HepG2 (cell line): ENCODE measurements around the gene PTPRN. TPM values are rescaled to one million over a fixed set of nuclear protein-coding genes. Genes with fewer than 3 reads are reported as not detected.
A peak's percentile ranks its signal among the peaks of the same experiment; 100 is the strongest.

Experiments used
- ATAC-seq: fragments of 200-7000 bp; cut with Tn5 transposase; 3 replicates; pipeline ENCODE4 v1.9.1; 2020; ENCODE audit warnings: mild to moderate bottlenecking, moderate library complexity
- BruUV-seq: library from RNA; stranded (reverse); fragments of 400-500 nt; replicated peaks from 2 replicates; lab custom pipeline; 2021; lab: Mats Ljungman, UMichigan
- CTCF ChIA-PET: fragments of 300-600 bp; formaldehyde crosslinking; extraction: SDS; loops from one replicate; lab custom pipeline; 2021; ENCODE audit warnings: low total read pairs, inconsistent platforms, low intra/inter-chr PET ratio; lab: Yijun Ruan, JAX
- POLR2A ChIA-PET: fragments of 350-600 bp; sonication (Branson Sonifier 250); formaldehyde crosslinking; loops from one replicate; lab custom pipeline; 2020; ENCODE audit warnings: antibody characterized with exemption, inconsistent platforms; lab: Yijun Ruan, JAX
- DNase-seq: peaks from one replicate; pipeline ENCODE4 v3.0.0-alpha.2; 2015; ENCODE audit warnings: low spot score
- FAIRE-seq: peaks from 3 replicates; lab custom pipeline; 2011; peaks lifted over from hg19 to GRCh38; lab: Jason Lieb, UNC
- H2AFZ ChIP-seq: one replicate; pipeline ENCODE4 v1.6.1; 2011; ENCODE audit warnings: low read length, inconsistent platforms
- H3K27ac ChIP-seq: fragments of 300-600 bp; 3 replicates; pipeline ENCODE4 v1.8.0; 2011; ENCODE audit warnings: mixed run types, mild to moderate bottlenecking, mixed read lengths, low read length, inconsistent platforms; ENCODE audit not compliant: insufficient read depth; ENCODE audit errors: extremely low read length
- H3K27me3 ChIP-seq, 2 experiments: fragments of 200-600 bp in 1 of 2; 2 replicates in 1 of 2; 3 replicates in 1 of 2; pipeline versions ENCODE4 v1.6.0 to v1.8.0; 2011; ENCODE audit warnings: low read length in 2 of 2, mild to moderate bottlenecking in 2 of 2, moderate library complexity in 2 of 2, inconsistent platforms in 1 of 2; ENCODE audit not compliant: insufficient read depth in 2 of 2, control insufficient read depth in 1 of 2
- H3K36me3 ChIP-seq, 2 experiments: fragments of 200-600 bp in 1 of 2; replicated peaks in 1 of 2; 2 replicates in 1 of 2; 3 replicates in 1 of 2; pipeline versions ENCODE4 v1.5.1 to v1.8.0; 2011; ENCODE audit warnings: low read length in 2 of 2, inconsistent platforms in 1 of 2; ENCODE audit not compliant: insufficient read depth in 2 of 2, control insufficient read depth in 1 of 2
- H3K4me1 ChIP-seq: 2 replicates; pipeline ENCODE4 v1.5.1; 2012; ENCODE audit warnings: low read length, inconsistent platforms; ENCODE audit not compliant: insufficient read depth
- H3K4me2 ChIP-seq: 2 replicates; pipeline ENCODE4 v1.6.0; 2011; ENCODE audit warnings: low read depth, low read length, inconsistent platforms
- H3K4me3 ChIP-seq, 3 experiments: fragments of 200-600 bp in 1 of 3; sonication (generic), shearing (Covaris generic) in 1 of 3; replicated peaks in 1 of 3; 2 replicates each; pipeline ENCODE4 v1.5.1; 2011 to 2016; ENCODE audit warnings: low read length in 3 of 3, inconsistent platforms in 2 of 3, low read depth in 2 of 3, mild to moderate bottlenecking in 2 of 3, control low read depth in 1 of 3, mixed read lengths in 1 of 3; ENCODE audit not compliant: insufficient read depth in 1 of 3
- H3K79me2 ChIP-seq: one replicate; pipeline ENCODE4 v1.6.1; 2011; ENCODE audit warnings: low read length, inconsistent platforms; ENCODE audit not compliant: insufficient read depth
- H3K9ac ChIP-seq: 2 replicates; pipeline ENCODE4 v1.6.0; 2011; ENCODE audit warnings: mild to moderate bottlenecking, low read depth, low read length, inconsistent platforms; ENCODE audit not compliant: insufficient read depth
- H3K9me3 ChIP-seq: 2 replicates; pipeline ENCODE4 v1.5.1; 2012; ENCODE audit warnings: mild to moderate bottlenecking, low read length
- H4K20me1 ChIP-seq: 2 replicates; pipeline ENCODE4 v1.6.0; 2011; ENCODE audit warnings: inconsistent platforms, mild to moderate bottlenecking, low read length, moderate library complexity; ENCODE audit not compliant: insufficient read depth
- CEBPB ChIP-seq: IDR thresholded peaks from 2 replicates; pipeline ENCODE4 v1.6.1; 2011; ENCODE audit warnings: low read depth, low read length, improper control_type of control experiment, borderline replicate concordance
- HNRNPLL ChIP-seq: fragments of 200-400 bp; formaldehyde crosslinking; IDR thresholded peaks from 2 replicates; pipeline ENCODE4 v1.6.1; 2017; ENCODE audit warnings: mild to moderate bottlenecking, low read depth, low read length; ENCODE audit not compliant: poor library complexity, severe bottlenecking
- XRCC5 ChIP-seq: fragments of 200-400 bp; formaldehyde crosslinking; optimal IDR thresholded peaks from 2 replicates; pipeline ENCODE3; 2017; ENCODE audit warnings: mild to moderate bottlenecking, low read length
- ZNF121 ChIP-seq: sonication (generic); formaldehyde crosslinking; IDR thresholded peaks from 2 replicates; pipeline ENCODE4 v1.5.0; 2020; ENCODE audit warnings: mild to moderate bottlenecking, missing genetic modification reagents
- ZNF768 ChIP-seq: sonication (generic); formaldehyde crosslinking; IDR thresholded peaks from 2 replicates; pipeline ENCODE4 v1.4.0; 2020; ENCODE audit warnings: missing genetic modification reagents
- WGBS: methylation state at CpG from one replicate; pipeline ENCODE4 v1.1.6; 2017; ENCODE audit warnings: low lambda C conversion rate; 5-methylcytosine and 5-hydroxymethylcytosine counted together
- in situ Hi-C: cut with HindIII; loops from 2 replicates; pipeline ENCODE4 v1.10.0; 2017; ENCODE audit warnings: low pct_unique_long_range_greater_than_20kb; ENCODE audit not compliant: extremely low pct_ligation_motif_present
- intact Hi-C: fragments of 100-400 bp; cut with micrococcal nuclease; formaldehyde crosslinking; loops from one replicate; pipeline ENCODE4 v1.10.0; 2022; ENCODE audit not compliant: unreplicated experiment
- polyA plus RNA-seq, 8 experiments: library from polyadenylated mRNA; depleted of rRNA in 3 of 8; stranded (reverse) in 7 of 8; unstranded in 1 of 8; fragments of >200 nt; fragmentation: Illumina TruSeq in 4 of 8; extraction: Trizol in 4 of 8; gene quantifications; 2 replicates each; pipeline versions ENCODE4 v1.2.1 to v1.2.3, GENCODE V29; 2011 to 2016; ENCODE audit warnings: low read depth in 4 of 8, missing spikeins in 1 of 8, mixed read lengths in 1 of 8; ENCODE audit not compliant: insufficient read depth in 1 of 8
- total RNA-seq, 5 experiments: library from RNA; depleted of rRNA; stranded (reverse); fragments of >200 nt; fragmentation: Illumina TruSeq; extraction: Trizol; gene quantifications; 2 replicates each; pipeline ENCODE4 v1.2.3, GENCODE V29; 2016; ENCODE audit warnings: low read depth in 1 of 5
- TF ChIP-seq, protein P1 (sequence below): sonication (generic); formaldehyde crosslinking; IDR thresholded peaks from 2 replicates; pipeline ENCODE4 v1.4.0; 2020; ENCODE audit warnings: missing genetic modification reagents
- TF ChIP-seq, protein P2 (sequence below): IDR thresholded peaks from 2 replicates; pipeline ENCODE4 v1.6.1; 2016; ENCODE audit warnings: missing compliant biosample characterization, missing genetic modification reagents, borderline replicate concordance
- TF ChIP-seq, protein P3 (sequence below), 2 experiments: fragments of 450-650 bp in 1 of 2; sonication (generic) in 1 of 2; formaldehyde crosslinking in 1 of 2; IDR thresholded peaks; 2 replicates each; pipeline versions ENCODE4 v1.6.1 to v1.8.0; 2016 to 2022; ENCODE audit warnings: antibody characterized with exemption in 1 of 2, mild to moderate bottlenecking in 1 of 2, missing genetic modification reagents in 1 of 2

The PTPRN gene
- total and polyA plus RNA-seq, 2 of the 13 experiments (the other 11 are each of a cell fraction or from before 2014, with no cell fraction given): 0.26 TPM; not detected in 1

DNA sequence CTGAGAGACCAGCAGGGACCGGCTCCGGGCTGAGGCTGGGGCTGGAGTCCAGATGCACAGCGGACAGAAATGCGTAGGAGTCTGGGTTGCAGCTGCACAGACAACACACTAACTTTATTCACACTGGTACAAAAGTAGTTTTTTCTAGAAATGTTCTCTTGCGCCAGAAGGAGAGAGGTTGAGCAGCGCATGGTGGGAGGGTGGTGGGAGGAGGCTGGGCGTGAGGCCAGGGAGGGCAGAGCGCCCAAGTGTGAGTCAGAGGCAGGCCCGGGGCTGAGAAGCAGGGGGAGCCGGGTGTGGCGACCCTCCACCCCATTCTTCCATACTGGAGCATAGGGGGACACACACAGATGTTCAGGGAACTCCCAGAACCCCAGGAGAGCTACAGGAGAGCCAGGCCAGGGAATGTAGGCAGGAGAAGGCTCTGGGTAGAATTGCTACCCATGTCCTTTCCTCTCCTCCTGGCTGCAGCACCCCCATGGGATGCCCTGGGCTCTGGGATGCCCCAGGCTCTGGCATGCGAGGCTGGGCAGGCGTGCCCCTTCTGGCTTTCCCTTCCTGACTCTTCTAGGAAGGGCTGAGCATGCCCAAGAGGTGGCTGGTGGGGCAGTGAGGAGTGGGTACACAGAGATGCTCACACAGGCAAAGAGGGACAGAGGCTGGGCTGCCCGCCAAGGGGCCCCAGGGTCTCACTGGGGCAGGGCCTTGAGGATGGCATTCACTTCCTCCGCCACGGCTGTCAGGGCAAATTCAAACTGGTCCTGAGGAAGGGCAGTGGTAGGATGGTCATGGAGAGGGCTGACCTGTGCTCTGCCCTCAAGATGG is 19.5 kb downstream of the PTPRN start:
- Histone ChIP-seq H3K27me3 (peaks cover 0 to 42% of the 10 kb centered on the region in 2 experiments; a peak in 4 of 5 replicates), H3K79me2 (no peaks in the 10 kb centered on the region), H3K9me3 (no peaks in the 10 kb centered on the region), H2AFZ (no peak overlapping the region), H3K4me1 (peaks cover 25% of the 10 kb centered on the region), H3K9ac (no peak overlapping the region), H3K4me3 (no peak overlapping the region), H3K36me3 (peaks cover 0 to 2% of the 10 kb centered on the region in 2 experiments; a peak in 2 of 5 replicates), H4K20me1 (no peaks in the 10 kb centered on the region), H3K27ac (no peak overlapping the region), H3K4me2 (peak overlapping the region; percentile 28; the same call in 1 of the 2 replicates)
- BruUV-seq: no TSS peak
- 18% methylated on average over 16 of the region's 16 CpGs for WGBS
- ChIA-PET POLR2A (interaction anchor here (1.3 to 1.7 kb wide), 2 partner anchors 11 to 40 kb away, joined by 3 to 4 read pairs; partner anchors contain the start of gene DNAJB2), CTCF (no interaction called here)
- in situ Hi-C loops: no loop called here
- ATAC-seq (peak; percentile 10; the same call in 2 of the 3 replicates), DNase-seq (no peak), FAIRE-seq (no peak)
- intact Hi-C loops: loop anchor here (10.0 kb wide), 1 partner anchor 245 kb away; no protein-coding TSS in a partner anchor
- TF ChIP-seq ZNF768 (CRISPR knock-in tag) (peak; percentile 42; the same call in 1 of the 2 replicates), ZNF121 (CRISPR knock-in tag) (no peak), CEBPB (no peak), HNRNPLL (peak; percentile 55), XRCC5 (peak; percentile 34)
- TF ChIP-seq, protein P1, sequence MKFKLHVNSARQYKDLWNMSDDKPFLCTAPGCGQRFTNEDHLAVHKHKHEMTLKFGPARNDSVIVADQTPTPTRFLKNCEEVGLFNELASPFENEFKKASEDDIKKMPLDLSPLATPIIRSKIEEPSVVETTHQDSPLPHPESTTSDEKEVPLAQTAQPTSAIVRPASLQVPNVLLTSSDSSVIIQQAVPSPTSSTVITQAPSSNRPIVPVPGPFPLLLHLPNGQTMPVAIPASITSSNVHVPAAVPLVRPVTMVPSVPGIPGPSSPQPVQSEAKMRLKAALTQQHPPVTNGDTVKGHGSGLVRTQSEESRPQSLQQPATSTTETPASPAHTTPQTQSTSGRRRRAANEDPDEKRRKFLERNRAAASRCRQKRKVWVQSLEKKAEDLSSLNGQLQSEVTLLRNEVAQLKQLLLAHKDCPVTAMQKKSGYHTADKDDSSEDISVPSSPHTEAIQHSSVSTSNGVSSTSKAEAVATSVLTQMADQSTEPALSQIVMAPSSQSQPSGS (CRISPR knock-in tag): no peak
- TF ChIP-seq, protein P2, sequence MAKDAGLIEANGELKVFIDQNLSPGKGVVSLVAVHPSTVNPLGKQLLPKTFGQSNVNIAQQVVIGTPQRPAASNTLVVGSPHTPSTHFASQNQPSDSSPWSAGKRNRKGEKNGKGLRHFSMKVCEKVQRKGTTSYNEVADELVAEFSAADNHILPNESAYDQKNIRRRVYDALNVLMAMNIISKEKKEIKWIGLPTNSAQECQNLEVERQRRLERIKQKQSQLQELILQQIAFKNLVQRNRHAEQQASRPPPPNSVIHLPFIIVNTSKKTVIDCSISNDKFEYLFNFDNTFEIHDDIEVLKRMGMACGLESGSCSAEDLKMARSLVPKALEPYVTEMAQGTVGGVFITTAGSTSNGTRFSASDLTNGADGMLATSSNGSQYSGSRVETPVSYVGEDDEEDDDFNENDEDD (CRISPR knock-in tag): no peak
- TF ChIP-seq, protein P3, sequence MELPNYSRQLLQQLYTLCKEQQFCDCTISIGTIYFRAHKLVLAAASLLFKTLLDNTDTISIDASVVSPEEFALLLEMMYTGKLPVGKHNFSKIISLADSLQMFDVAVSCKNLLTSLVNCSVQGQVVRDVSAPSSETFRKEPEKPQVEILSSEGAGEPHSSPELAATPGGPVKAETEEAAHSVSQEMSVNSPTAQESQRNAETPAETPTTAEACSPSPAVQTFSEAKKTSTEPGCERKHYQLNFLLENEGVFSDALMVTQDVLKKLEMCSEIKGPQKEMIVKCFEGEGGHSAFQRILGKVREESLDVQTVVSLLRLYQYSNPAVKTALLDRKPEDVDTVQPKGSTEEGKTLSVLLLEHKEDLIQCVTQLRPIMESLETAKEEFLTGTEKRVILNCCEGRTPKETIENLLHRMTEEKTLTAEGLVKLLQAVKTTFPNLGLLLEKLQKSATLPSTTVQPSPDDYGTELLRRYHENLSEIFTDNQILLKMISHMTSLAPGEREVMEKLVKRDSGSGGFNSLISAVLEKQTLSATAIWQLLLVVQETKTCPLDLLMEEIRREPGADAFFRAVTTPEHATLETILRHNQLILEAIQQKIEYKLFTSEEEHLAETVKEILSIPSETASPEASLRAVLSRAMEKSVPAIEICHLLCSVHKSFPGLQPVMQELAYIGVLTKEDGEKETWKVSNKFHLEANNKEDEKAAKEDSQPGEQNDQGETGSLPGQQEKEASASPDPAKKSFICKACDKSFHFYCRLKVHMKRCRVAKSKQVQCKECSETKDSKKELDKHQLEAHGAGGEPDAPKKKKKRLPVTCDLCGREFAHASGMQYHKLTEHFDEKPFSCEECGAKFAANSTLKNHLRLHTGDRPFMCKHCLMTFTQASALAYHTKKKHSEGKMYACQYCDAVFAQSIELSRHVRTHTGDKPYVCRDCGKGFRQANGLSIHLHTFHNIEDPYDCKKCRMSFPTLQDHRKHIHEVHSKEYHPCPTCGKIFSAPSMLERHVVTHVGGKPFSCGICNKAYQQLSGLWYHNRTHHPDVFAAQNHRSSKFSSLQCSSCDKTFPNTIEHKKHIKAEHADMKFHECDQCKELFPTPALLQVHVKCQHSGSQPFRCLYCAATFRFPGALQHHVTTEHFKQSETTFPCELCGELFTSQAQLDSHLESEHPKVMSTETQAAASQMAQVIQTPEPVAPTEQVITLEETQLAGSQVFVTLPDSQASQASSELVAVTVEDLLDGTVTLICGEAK (IDR thresholded peaks at IDR 0.05): no peak
- TF ChIP-seq, protein P3 (CRISPR knock-in tag; IDR thresholded peaks at IDR 0.05): peak; percentile 64; the same call in 1 of the 2 replicates
